HepG2 (cell line): ENCODE data around the gene SLIT3. TPM values are rescaled to one million over a fixed set of nuclear protein-coding genes. Genes with fewer than 3 reads are reported as not detected.

Experiments used
- ARNT ChIP-seq: fragments of 450-650 bp; IDR thresholded peaks from 2 replicates; pipeline ENCODE4 v1.6.1; 2017
- ELF3 ChIP-seq: IDR thresholded peaks from 2 replicates; pipeline ENCODE4 v1.6.1; 2016; ENCODE audit warnings: missing genetic modification reagents, missing compliant biosample characterization
- EP300 ChIP-seq, 3 experiments: sonication (generic) in 1 of 3; formaldehyde crosslinking in 1 of 3; IDR thresholded peaks; 2 replicates each; pipeline versions ENCODE4 v1.5.1 to v1.6.1; 2011 to 2020; ENCODE audit warnings: low read depth in 2 of 3, low read length in 2 of 3, borderline replicate concordance in 1 of 3, improper control_type of control experiment in 1 of 3, mild to moderate bottlenecking in 1 of 3, missing genetic modification reagents in 1 of 3, moderate library complexity in 1 of 3
- HCFC1 ChIP-seq: fragments of 150-350 bp; IDR thresholded peaks from 2 replicates; pipeline ENCODE4 v1.6.1; 2014; ENCODE audit warnings: low read depth, low read length
- HNF4G ChIP-seq, 2 experiments: sonication (generic) in 1 of 2; formaldehyde crosslinking in 1 of 2; IDR thresholded peaks; 2 replicates each; pipeline versions ENCODE4 v1.4.0 to v1.6.1; 2011 to 2020; ENCODE audit warnings: borderline replicate concordance in 2 of 2, low read depth in 2 of 2, mild to moderate bottlenecking in 2 of 2, low read length in 1 of 2, missing genetic modification reagents in 1 of 2, moderate library complexity in 1 of 2
- ISX ChIP-seq: sonication (generic); formaldehyde crosslinking; conservative IDR thresholded peaks from 2 replicates; pipeline ENCODE4 v1.5.0; 2020; ENCODE audit warnings: missing genetic modification reagents
- NR2F1 ChIP-seq, 2 experiments: fragments of 450-650 bp in 1 of 2; formaldehyde crosslinking in 1 of 2; IDR thresholded peaks; 2 replicates each; pipeline versions ENCODE4 v1.5.0 to v1.6.1; 2016 to 2020; ENCODE audit warnings: mild to moderate bottlenecking in 1 of 2, missing compliant biosample characterization in 1 of 2, missing genetic modification reagents in 1 of 2, moderate library complexity in 1 of 2
- RARA ChIP-seq: IDR thresholded peaks from 2 replicates; pipeline ENCODE4 v1.6.1; 2016; ENCODE audit warnings: missing genetic modification reagents, missing compliant biosample characterization
- RBM39 ChIP-seq: fragments of 200-400 bp; formaldehyde crosslinking; IDR thresholded peaks from one replicate; pipeline ENCODE4 v1.6.1; 2018; ENCODE audit warnings: antibody characterized with exemption, mild to moderate bottlenecking, low read depth, low read length; ENCODE audit not compliant: poor library complexity, severe bottlenecking
- RORA ChIP-seq: sonication (generic); formaldehyde crosslinking; IDR thresholded peaks from 2 replicates; pipeline ENCODE4 v1.5.0; 2020; ENCODE audit warnings: mild to moderate bottlenecking, missing genetic modification reagents, moderate library complexity
- SAP130 ChIP-seq: IDR thresholded peaks from 2 replicates; pipeline ENCODE4 v1.6.1; 2016; ENCODE audit warnings: low read depth
- SMAD3 ChIP-seq: sonication (generic); formaldehyde crosslinking; IDR thresholded peaks from 2 replicates; pipeline ENCODE4 v1.4.0; 2020; ENCODE audit warnings: missing genetic modification reagents
- SOX13 ChIP-seq, 3 experiments: fragments of 450-650 bp in 1 of 3; sonication (generic) in 1 of 3; formaldehyde crosslinking in 1 of 3; IDR thresholded peaks in 2 of 3; conservative IDR thresholded peaks in 1 of 3; 2 replicates each; pipeline versions ENCODE4 v1.5.0 to v1.6.1; 2016 to 2020; ENCODE audit warnings: antibody characterized with exemption in 1 of 3, mild to moderate bottlenecking in 1 of 3, missing compliant biosample characterization in 1 of 3, missing genetic modification reagents in 1 of 3, moderate library complexity in 1 of 3
- SOX5 ChIP-seq: IDR thresholded peaks from 2 replicates; pipeline ENCODE4 v1.6.1; 2016; ENCODE audit warnings: borderline replicate concordance
- SOX6 ChIP-seq, 2 experiments: fragments of 450-650 bp in 1 of 2; sonication (generic) in 1 of 2; formaldehyde crosslinking in 1 of 2; IDR thresholded peaks; 2 replicates each; pipeline versions ENCODE4 v1.4.0 to v1.6.1; 2017 to 2020; ENCODE audit warnings: antibody characterized with exemption in 1 of 2, mild to moderate bottlenecking in 1 of 2, missing genetic modification reagents in 1 of 2
- STAG1 ChIP-seq: sonication (generic); formaldehyde crosslinking; IDR thresholded peaks from 2 replicates; pipeline ENCODE4 v1.4.0; 2020; ENCODE audit warnings: missing genetic modification reagents
- ZBTB1 ChIP-seq: sonication (generic); formaldehyde crosslinking; IDR thresholded peaks from 2 replicates; pipeline ENCODE4 v1.4.0; 2020; ENCODE audit warnings: missing genetic modification reagents, borderline replicate concordance
- ZNF180 ChIP-seq: sonication (generic); formaldehyde crosslinking; IDR thresholded peaks from 2 replicates; pipeline ENCODE4 v1.4.0; 2020; ENCODE audit warnings: low read depth, missing genetic modification reagents, borderline replicate concordance
- ZNF577 ChIP-seq: sonication (generic); formaldehyde crosslinking; IDR thresholded peaks from 2 replicates; pipeline ENCODE4 v1.4.0; 2020; ENCODE audit warnings: mild to moderate bottlenecking, low read depth, missing genetic modification reagents, borderline replicate concordance
- ZNF780A ChIP-seq: sonication (generic); formaldehyde crosslinking; IDR thresholded peaks from 2 replicates; pipeline ENCODE4 v1.8.0; 2022; ENCODE audit warnings: mild to moderate bottlenecking, missing genetic modification reagents, moderate library complexity
- ZSCAN12 ChIP-seq: sonication (generic); formaldehyde crosslinking; IDR thresholded peaks from 2 replicates; pipeline ENCODE4 v1.9.0; 2021; ENCODE audit warnings: mild to moderate bottlenecking, missing genetic modification reagents
- ZSCAN31 ChIP-seq: sonication (generic); formaldehyde crosslinking; IDR thresholded peaks from 2 replicates; pipeline ENCODE4 v1.5.0; 2020; ENCODE audit warnings: low read depth, mild to moderate bottlenecking, missing genetic modification reagents
- polyA plus RNA-seq, 8 experiments: library from polyadenylated mRNA; depleted of rRNA in 3 of 8; stranded (reverse) in 7 of 8; unstranded in 1 of 8; fragments of >200 nt; fragmentation: Illumina TruSeq in 4 of 8; extraction: Trizol in 4 of 8; gene quantifications; 2 replicates each; pipeline versions ENCODE4 v1.2.1 to v1.2.3, GENCODE V29; 2011 to 2016; ENCODE audit warnings: low read depth in 4 of 8, missing spikeins in 1 of 8, mixed read lengths in 1 of 8; ENCODE audit not compliant: insufficient read depth in 1 of 8
- total RNA-seq, 5 experiments: library from RNA; depleted of rRNA; stranded (reverse); fragments of >200 nt; fragmentation: Illumina TruSeq; extraction: Trizol; gene quantifications; 2 replicates each; pipeline ENCODE4 v1.2.3, GENCODE V29; 2016; ENCODE audit warnings: low read depth in 1 of 5
- TF ChIP-seq, protein P1 (sequence below): sonication (generic); formaldehyde crosslinking; IDR thresholded peaks from 2 replicates; pipeline ENCODE4 v1.4.0; 2020; ENCODE audit warnings: mild to moderate bottlenecking, missing genetic modification reagents, borderline replicate concordance

The SLIT3 gene
- total and polyA plus RNA-seq, 2 of the 13 experiments (the other 11 are each of a cell fraction or from before 2014, with no cell fraction given): not detected

GRCh38 chr5:168877132-168877892 is 423.6 kb downstream of the SLIT3 start (continued):
- TF ChIP-seq RORA (CRISPR knock-in tag): no peak
- no peak for TF ChIP-seq ARNT
- TF ChIP-seq ZNF180 (CRISPR knock-in tag): no peak
- TF ChIP-seq ISX: no peak
- no peak for TF ChIP-seq ZBTB1 (CRISPR knock-in tag)
- no peak for TF ChIP-seq ZNF577
- no peak for TF ChIP-seq ZNF780A (CRISPR knock-in tag)
- no peak for TF ChIP-seq NR2F1 (CRISPR knock-in tag; IDR thresholded peaks at IDR 0.05)
- no peak for TF ChIP-seq SOX13 (IDR thresholded peaks at IDR 0.05)
- peak in 1 of 2 experiments; percentile 54; a peak in 2 of 4 replicates for TF ChIP-seq SOX13 (CRISPR knock-in tag; conservative IDR thresholded peaks at IDR 0.05 in 1 of 2, IDR thresholded peaks at IDR 0.05 in 1 of 2)
- no peak for TF ChIP-seq SMAD3 (CRISPR knock-in tag)
- peak; percentile 69 for TF ChIP-seq SOX5 (CRISPR knock-in tag)
- TF ChIP-seq EP300 (IDR thresholded peaks at IDR 0.05; ENCODE audit: low read depth in 2 of 2, low read length in 2 of 2): no peak
- no peak for TF ChIP-seq EP300 (CRISPR knock-in tag; IDR thresholded peaks at IDR 0.05; ENCODE audit: borderline replicate concordance)
- TF ChIP-seq SOX6 (IDR thresholded peaks at IDR 0.05): no peak
- TF ChIP-seq SOX6 (CRISPR knock-in tag; IDR thresholded peaks at IDR 0.05): peak; percentile 67
- no peak for TF ChIP-seq HNF4G (IDR thresholded peaks at IDR 0.05; ENCODE audit: borderline replicate concordance, low read depth, low read length)
- no peak for TF ChIP-seq HNF4G (CRISPR knock-in tag; IDR thresholded peaks at IDR 0.05; ENCODE audit: borderline replicate concordance, low read depth)
- no peak for TF ChIP-seq STAG1 (CRISPR knock-in tag)
- TF ChIP-seq RARA (CRISPR knock-in tag): 0 out of 2 replicates have a peak, but pooled peaks have one; percentile 4
- TF ChIP-seq ZSCAN31: no peak
- TF ChIP-seq HCFC1: no peak
- no peak for TF ChIP-seq RBM39
- no peak for TF ChIP-seq SAP130
- no peak for TF ChIP-seq ZSCAN12 (CRISPR knock-in tag)
- TF ChIP-seq, protein P1, sequence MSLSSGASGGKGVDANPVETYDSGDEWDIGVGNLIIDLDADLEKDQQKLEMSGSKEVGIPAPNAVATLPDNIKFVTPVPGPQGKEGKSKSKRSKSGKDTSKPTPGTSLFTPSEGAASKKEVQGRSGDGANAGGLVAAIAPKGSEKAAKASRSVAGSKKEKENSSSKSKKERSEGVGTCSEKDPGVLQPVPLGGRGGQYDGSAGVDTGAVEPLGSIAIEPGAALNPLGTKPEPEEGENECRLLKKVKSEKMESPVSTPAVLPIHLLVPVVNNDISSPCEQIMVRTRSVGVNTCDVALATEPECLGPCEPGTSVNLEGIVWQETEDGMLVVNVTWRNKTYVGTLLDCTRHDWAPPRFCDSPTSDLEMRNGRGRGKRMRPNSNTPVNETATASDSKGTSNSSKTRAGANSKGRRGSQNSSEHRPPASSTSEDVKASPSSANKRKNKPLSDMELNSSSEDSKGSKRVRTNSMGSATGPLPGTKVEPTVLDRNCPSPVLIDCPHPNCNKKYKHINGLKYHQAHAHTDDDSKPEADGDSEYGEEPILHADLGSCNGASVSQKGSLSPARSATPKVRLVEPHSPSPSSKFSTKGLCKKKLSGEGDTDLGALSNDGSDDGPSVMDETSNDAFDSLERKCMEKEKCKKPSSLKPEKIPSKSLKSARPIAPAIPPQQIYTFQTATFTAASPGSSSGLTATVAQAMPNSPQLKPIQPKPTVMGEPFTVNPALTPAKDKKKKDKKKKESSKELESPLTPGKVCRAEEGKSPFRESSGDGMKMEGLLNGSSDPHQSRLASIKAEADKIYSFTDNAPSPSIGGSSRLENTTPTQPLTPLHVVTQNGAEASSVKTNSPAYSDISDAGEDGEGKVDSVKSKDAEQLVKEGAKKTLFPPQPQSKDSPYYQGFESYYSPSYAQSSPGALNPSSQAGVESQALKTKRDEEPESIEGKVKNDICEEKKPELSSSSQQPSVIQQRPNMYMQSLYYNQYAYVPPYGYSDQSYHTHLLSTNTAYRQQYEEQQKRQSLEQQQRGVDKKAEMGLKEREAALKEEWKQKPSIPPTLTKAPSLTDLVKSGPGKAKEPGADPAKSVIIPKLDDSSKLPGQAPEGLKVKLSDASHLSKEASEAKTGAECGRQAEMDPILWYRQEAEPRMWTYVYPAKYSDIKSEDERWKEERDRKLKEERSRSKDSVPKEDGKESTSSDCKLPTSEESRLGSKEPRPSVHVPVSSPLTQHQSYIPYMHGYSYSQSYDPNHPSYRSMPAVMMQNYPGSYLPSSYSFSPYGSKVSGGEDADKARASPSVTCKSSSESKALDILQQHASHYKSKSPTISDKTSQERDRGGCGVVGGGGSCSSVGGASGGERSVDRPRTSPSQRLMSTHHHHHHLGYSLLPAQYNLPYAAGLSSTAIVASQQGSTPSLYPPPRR: no peak
- no peak for TF ChIP-seq ELF3 (CRISPR knock-in tag)
